COLO829 (cell line): ENCODE data around the gene NEDD8.

Source experiments
- DNase-seq: peaks from one replicate; pipeline ENCODE4 v3.0.0; 2012; ENCODE audit warnings: low spot score

NEDD8 gene

DNA sequence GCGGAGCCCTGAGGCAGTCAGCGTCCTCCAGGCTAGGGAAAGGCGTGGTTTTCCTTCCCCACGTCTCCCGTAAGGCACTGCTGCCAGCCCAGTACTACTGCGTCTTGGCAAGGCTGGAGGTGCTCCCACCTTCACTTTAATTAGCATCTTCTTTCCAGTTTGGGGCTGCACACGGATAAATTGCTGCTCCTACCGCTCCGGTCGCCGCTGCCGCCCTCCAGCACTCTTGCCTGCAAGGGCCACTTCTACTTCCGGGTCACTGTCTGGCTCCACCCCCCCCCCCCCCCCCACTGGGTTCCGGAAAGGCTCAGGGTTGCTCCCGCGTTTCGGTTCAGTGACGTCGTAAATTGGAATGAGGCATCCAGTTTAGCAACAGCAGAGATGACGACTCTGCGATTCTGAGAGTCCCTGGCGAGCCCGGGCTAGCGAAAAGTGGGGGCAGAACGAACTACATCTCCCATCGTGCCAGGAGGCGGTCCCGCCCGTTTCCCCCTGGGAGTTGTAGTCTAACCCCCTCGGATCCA lies at the start of gene NEDD8:
Gene NEDD8, minus strand, starts transcription at position 247 of the 524 bp plus-strand sequence. Its CDS starts 100 bp downstream, at position 147.
- peak; percentile 94 for DNase-seq

DNA sequence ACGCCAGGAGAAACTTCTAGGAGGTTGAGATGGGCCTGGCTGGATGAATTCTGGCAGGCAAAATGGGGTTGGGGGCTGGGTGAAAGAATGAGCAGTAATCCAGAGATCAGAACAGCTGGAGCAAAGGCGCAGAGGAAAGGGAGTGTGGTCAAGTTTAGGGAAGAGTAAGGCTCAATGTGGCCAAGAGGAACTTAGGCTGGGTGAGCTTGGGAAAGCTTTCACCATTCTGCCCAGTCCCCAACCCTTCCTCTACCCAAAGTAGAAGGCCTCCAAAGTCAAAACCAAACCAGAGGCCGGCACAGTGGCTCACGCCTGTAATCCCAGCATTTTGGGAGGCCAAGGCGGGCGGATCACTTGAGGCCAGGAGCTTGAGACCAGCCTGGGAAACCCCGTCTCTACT lies 49.5 kb upstream of the NEDD8 start:
- DNase-seq, result no peak

DNA sequence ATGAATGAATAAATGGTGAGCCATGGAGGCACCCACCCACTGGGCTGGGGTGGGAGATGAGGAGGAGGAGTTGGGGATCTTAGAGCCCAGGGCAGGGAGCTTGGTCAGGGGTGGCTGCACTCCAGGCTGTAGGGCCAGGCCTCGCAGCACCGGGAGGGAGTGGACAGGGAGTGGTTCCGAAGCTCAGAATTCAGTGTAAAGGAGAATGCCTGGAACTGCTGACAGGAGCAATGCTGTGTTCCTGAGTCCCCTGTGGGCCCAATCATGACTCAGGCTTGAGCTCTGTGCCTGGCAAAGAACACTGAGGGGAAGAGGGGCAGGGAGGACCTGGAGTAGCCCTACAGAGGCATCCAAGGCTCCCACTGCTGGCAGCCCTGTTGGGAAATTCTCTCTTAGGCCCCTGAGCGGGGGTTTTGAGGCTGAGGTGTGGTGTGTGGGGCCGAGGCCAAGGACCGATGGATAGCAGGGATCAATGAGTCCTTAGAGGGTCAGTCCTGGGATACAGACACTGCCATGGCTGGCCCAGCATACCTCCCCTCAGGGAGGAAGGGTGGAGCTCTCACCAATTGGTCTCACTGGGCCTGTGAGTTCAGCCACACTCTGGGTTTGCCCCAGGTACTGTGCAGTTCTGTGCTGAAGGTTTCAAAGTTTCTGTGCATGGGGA lies 48.8 kb upstream of the NEDD8 start:
- DNase-seq, result no peak

DNA sequence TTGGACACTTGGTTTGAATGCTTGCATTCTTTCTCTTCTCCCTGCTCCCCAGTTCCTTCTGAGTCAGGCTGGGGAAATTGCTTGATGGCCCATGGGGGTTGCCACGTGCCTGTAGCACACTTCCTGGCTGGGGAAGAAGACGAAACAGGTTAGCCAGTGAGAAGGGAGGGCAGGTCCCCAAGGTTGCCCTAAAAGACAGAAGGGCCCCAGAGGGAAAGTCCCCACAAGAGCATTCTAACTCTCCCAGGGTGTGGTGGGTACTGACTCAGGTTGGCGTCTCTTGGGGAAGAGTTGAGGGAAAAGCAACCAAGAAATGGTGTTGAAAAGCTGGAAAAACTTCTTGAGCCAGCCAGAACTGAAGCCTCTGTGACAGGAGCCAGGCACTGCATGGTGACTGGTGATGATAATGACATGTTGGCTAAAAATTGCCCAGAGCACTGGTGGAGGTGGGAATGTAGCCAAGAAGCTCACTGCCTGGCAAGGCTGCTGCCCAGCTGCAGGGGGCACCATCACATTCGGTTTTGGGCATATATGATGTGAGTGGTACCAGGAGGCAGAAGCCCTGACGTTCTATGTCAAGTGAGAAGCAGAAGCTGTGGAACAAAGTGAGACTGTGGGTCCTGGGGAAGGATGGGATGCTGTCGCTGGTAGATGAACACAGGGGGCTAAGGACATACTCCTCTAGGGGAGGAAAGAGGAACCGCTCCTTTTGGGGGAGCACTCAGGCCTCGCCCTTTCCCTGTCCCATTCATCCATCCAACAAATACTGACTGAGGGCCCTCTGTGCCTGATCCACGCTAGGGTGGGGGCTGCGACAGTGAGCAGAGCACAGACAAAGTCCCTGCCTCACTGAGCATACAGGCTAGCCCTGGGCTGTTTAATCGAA lies 47.4 kb upstream of the NEDD8 start:
- no peak for DNase-seq

DNA sequence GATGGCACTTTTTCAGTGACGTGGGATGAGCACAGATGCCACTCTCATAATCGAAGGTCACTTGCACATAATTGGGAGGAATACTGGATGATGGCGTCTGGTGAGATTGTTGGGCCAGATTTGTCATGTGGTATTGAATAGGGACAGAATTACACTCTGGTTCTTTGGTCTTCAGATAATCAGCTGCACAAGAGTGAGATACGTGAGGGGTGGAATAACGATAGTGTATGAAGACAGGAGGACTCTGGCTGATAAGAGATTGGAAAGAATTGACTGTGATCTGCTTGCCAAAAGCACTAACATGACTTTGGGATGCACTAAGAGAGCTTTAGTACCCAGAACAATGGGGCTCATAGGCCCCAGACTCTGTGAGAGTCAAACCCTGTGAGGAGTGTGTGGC lies 46.3 kb upstream of the NEDD8 start:
- DNase-seq, result no peak

DNA sequence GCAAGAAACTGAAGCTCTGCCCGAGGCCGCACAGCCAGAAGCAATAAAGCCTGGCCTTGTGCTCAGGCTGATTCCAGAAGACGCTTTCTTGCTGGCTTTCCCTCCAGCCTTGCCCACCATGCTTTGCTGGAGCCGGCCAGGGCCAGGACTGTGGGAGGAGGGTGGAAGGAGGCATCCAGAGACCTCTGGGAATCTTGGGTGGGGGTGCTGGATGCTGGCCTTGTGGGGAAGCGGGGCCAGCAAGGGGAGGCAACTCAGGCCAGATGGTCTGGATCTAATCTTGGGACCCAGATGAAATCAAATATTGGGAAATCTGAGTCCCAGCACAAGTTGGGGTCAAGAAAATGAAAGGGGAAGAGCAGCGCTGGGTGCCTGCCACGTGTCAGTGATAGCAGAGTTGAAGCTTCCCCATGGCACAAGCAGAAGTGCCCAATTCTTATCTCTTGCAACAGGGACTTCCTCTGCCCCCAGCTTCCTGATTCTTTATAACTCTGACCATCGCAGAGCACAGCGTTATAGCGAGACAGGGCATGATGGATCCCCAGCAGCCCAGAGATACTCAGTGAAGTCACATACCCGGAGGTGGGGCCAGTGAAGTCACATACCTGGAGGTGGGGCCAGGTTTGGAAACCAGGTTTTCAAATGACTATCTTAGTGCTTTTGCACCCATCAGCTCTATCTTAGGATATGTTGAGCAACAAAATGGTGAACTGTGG lies 45.6 kb upstream of the NEDD8 start:
- no peak for DNase-seq

DNA sequence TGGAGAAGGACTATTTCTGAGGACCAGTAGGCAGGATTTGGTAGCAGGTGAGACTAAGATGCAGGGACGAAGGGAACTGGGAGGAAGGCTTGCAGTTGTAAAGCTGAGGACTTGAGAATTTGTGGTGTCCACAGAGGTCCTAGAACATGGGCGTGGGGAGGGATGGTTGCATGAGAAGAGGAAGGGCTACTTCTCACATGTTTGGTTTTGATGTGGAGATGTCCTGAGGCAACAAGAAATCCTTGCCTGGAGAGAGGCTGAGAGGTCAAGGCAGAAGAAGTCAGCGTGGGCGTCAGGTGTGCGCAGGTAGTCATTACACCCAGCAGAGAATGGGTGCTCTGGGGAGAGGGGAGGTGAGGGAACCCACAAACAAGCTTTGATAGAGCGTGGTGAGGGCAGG lies 44.9 kb upstream of the NEDD8 start:
- no peak for DNase-seq

DNA sequence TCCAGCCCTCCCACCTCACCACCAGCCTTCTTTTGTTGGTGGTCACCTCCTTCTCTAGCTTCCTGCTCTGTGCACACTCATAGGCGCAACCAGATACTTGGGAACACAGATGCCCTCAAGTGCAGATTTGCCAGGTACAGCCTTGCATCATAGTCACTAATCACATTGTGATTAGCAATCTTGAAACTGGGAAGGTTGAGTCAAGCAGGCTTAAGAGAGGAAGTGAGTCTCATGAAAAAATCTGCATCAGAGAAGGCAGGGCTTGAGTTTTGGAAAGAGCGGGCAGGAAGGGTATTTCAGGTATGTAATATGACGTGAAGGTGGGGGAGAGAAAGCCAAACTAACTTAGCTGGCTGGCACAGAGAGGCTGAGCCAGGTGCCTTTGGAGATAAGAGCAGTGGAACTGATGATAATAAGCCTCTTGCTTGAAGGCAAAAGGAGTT lies 42.0 kb upstream of the NEDD8 start:
- DNase-seq, result no peak

DNA sequence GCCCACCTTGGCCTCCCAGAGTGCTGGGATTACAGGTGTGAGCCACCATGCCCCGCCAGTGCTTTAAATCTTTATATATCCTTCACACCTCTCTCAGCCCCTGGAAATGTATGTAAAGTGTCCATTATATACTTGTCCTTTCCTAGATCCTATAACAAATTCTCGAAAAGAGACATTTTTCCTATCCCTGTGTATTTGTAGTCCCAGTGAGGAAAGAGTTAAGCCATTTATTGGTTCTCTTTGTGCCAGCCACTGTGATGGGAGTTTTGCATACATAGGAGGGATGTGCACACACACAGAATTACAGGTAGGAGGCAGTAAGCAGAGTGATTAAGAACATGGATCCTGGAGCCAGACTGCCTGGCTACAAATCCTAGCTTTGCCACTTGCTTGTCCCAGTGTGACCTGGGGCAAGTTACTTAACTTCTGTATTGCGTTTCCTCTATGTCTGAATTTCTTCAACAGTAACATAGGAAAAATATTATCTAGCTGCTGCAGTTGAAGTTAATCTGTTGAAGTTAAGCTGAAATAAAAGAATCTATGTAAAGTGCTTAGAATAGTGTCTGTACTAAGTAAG lies 41.3 kb upstream of the NEDD8 start:
- DNase-seq, result no peak

DNA sequence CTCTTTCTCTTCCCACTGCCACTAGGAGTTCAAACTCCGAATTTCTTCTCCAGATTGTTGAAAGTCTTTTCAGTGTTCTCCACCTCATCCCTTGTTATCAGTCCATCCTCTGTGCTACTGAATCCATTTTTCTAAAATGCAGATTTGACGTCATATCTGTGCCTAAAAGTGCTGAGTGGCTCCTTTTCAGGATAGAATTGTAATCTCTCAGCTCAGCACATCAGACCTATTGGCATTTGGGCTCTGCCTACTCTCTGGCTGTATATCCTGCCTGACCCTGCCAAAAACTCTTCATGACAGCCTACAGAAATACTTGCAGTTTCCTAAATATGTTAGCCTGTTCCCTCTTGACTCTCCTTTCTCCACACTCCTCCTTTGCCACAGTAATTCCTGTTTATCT lies 40.3 kb upstream of the NEDD8 start:
- no peak for DNase-seq

DNA sequence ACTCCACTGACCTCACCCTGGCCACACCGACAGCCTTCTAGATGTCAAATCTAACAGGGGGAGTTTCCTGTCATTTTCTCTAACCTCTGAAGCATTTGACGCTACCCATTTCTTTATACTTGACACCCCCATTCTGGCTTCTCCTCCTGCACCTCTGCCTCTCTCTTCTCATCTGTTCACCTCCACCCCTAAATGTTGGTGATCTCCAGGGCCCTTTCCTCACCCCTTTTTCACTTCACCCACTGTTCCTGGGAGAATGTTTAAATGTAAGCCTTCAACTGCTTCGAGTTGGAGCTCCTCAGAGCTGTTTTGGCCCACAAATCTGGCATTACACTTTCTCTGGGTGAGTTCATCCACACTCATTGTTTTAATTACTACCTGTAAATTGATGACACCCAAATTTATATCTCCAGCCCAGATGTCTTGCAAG lies 39.7 kb upstream of the NEDD8 start:
- no peak for DNase-seq

DNA sequence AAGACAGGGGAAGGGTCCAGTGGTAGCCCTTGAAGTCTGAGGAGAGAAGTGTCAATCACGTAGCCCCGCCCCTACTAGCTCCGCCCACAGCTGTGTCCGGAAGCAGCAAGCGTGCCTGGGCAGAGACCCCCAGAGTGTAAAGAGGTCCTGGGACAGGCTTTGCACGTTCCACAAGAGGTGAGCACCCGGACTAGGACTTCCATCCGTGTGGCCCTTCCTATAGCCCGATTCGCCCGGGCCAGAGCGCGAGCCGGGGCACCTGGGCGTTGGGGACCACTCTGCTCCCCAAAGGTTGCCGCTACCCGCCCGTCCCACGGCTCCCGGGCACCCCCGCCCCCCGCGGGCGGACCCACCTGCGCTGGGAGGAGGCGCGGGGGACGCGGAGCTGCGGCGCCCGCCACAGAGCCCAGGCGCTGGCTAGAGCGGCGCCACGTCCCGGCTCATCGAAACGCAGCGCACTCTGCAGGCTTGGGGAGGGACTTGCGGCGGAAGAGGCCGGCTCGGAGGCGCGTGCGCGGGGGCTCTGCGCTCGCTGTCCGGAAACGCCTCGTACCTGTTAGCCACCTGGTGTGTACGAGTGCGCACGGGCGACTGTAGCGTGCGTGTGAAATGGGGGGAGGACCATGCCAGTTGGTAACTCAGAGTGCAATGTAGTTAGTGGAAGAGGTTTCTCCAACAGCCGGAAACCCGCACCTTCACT lies 39.1 kb upstream of the NEDD8 start, which contains the start of gene RABGGTA:
Gene RABGGTA, minus strand, starts transcription at position 464 of the 700 bp plus-strand sequence. CDS start 482 bp downstream, outside the sequence.
- DNase-seq, result peak; percentile 92

DNA sequence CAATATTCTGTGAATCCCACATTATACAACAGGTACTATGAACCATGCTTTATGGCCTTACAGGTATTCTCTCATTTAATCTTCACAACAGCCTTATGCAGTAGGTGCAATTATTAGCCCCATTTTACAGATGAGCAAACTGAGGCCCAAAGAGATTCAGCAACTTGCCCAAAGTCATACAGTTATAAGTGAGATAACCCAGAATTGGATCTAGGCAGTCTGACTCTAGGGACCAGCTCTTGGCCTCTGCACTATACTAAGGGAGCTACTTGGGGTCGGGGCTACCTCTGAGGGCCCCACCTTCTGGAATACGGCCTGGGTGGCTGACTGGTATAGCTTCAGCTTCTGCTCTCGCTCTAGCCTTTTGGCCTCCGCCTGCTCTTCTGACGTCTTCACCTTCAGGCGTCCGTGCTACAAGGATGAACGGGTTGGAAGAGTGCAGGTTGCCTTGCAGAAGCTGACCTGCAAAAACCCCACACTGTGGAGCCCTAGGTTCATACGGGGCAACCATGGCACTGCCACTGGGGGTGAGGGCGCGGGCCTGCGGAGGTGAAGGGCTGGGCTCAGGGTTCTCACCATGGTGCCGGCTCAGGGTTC lies 38.5 kb upstream of the NEDD8 start:
- no peak for DNase-seq

DNA sequence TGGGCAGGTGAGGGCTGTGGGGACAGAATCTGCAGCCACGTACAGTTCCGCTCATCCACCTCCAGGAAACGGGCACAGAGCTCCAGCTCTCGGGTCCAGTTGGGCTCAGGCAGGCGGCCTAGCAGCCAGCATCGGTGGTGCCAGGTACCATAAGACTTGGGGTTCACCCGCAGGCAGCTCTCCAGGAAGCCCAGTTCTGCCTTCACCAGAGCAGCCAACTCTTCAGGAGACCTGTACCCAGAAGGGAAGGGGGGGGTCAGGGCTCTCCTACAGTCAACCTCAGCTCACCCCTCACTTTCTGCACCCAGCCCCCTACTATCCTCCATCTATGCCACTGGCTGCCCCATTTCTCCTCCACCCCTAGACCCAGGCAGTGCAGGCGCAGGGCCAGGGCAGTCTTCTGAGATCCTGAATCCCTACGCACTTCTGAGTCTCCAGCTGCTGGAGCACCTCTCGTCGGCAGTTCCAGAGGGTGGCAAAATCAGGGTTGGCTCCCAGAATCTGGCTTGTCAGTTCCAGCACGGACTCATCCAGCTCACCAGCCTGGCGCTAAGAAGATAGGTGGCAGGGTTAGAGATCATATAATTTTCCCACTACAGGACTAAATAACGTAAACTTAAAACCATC lies 37.9 kb upstream of the NEDD8 start:
- no peak for DNase-seq

DNA sequence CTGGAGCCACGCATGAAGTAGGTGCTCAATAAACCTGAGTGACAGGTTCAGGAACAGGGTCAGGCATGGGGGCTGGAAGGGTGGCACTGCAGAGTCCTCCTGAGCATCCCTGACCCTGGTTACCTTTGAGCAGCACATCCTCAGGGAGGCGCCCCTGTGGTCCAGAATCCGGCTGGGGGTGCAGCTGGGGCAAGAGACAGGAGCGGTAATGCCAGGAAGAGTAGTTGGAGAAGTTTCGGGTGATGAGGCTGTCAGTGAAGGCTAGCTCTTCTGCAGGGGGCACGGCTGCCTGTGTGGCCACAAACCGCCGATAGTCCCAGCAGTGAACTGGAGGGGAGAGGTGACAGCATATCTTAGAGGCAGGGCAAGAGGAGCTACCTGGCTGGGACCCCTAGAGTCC lies 37.2 kb upstream of the NEDD8 start:
- no peak for DNase-seq

DNA sequence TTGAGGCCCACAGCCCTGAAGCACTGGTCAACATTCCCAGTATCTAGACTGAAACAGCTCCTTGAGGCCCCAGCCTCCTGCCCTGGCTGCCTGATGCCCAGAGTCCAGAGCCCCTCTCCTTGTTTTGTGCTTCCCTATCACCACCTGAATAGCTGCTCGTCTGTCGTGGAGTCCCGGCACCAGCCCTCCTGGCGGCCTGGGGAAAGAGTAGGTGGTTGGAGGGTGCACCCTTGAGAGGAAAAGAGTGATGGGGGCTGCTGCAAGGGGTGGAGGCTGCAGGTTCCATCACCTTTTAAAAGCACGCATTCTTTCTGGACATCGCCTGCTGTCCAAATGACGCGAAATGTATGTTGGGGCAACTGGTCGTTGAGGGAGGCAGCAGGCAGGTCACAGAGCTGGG lies 36.1 kb upstream of the NEDD8 start:
- no peak for DNase-seq

DNA sequence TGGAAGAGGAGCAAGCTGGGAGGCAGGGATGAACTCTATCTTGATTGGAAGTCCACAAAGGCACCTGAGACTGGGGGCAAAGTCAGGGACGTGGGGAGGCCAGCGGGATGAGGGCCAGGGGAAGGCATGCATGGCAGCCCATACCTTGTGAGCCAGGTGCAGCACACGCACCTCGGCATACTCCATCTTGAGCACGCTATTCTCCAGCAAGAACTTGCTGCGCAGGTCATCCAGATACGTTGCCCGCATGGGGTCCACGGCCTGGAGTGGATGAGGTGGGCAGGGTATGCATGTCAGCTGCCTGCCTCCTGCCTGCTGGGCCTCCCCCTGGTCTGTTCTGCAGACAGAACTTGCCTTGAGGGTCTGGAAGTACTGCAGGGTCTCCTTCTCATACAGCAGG lies 35.3 kb upstream of the NEDD8 start:
- DNase-seq, result no peak

DNA sequence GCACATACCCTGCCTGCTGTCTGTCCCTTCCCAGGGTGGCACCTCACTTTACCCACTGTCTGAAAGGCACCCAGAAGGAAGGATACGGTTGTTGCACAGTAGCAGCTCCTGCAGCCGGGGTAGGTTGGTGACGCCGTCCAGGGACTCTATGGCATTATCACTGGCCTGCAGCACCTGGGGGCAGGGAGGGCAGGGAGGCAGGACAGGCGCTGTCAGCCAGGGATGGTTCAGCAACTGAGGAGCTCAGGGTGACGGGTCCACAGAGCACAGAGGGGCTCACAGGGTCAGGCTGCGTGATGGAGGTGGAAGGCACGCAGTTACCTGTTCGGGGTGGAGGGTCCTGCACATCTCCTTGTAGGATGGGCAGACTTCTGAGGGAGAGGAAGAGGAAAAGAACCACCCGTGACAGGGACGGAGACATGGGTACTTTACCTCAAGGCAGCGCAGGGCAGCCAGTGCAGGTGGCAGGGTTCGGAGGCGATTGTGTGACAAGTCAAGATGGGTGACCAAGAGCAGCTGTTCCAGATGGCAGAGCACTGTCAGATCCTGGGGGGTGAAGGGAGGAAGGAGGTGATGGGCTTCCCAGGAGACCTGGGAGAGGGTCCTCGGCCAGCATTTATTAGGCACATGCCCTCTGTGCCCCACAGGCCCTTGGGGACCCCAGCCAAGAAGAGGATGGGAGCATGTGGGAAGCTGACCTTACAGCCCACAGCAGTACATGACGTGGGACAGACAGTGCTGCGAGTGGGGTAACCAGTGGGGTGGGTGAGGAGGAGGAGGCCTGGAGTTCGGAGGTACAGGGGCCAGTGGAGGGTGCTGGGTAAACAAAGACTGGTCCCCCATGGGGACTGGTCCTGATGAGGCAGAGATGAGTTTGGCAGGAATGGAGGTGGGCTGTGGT lies 34.4 kb upstream of the NEDD8 start:
- no peak for DNase-seq

DNA sequence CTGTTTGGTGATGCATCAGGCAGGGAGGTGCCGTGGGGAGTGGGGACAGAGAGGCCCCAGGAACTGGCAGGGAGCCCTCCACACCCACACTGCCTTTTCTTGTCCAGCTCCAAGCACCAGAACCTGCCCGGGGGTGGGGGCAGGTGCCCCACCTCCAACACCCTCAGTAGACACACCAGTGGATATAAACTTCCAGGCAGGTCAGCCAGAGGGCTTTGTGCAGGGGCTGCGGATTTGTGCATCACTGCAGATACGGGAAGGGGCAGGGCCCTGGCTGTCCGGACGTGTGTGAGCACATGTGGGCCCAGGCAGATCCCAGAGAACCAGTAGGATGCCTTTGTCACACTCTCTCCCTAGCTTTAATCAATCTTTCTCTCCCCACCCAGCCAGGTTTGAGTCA lies 32.1 kb upstream of the NEDD8 start:
- DNase-seq, result no peak
